ENCODE data around the gene IGF2BP2.
A peak's percentile ranks its signal among the peaks of the same experiment; 100 is the strongest.
"Not testable (repeated sequence)": the region's sequence is repeated elsewhere in the genome, so short reads cannot be mapped to it uniquely, and the experiment has no call there.

IGF2BP2 gene

DNA sequence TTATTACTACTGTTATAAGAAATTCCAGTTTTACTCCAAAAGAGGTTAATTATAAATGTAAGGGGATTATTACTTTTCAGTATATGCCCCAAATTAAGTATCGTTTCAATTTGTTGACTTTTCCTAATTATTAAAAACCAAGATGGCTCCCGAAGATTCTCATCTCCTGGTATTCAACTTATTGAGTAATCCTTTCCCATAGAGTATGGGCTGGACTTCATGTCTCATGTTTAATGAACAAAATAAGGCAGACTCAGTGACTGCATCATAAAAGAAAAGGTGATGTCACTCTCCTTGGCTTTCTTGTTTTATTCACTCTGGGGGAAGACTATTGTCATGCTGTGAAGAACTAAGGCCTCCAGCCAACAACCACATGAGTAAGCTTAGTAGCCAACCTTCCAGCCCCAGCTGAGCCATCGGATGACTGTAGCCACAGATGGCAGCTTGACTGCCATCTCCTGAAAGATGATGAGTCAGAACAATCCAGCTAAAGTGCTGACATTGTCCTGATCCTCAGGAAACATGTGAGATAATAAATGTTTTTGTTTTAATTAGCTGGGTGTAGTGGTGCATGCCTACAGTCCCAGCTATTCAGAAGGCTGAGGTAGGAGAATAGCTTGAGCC lies 17.3 kb downstream of the IGF2BP2 start:
- Histone ChIP-seq H3K14ac (ENCODE audit: low read length) (no peak overlapping the region), H3K18ac (ENCODE audit: low read length) (no peak overlapping the region), H3K4ac (ENCODE audit: low read depth, low read length) (peak overlapping the region; percentile 72), H2BK120ac (ENCODE audit: insufficient read depth, low read length, poor library complexity) (no peak overlapping the region), H3K9ac (ENCODE audit: low read length) (no peak overlapping the region), H3K79me2 (ENCODE audit: control insufficient read depth, insufficient read depth, low read length, poor library complexity) (peaks cover 14% of the 10 kb centered on the region), H3K4me3 (ENCODE audit: low read depth, low read length) (no peak overlapping the region), H3K4me1 (ENCODE audit: control insufficient read depth in 1 of 2, insufficient read depth in 2 of 2, low read length in 2 of 2) (peaks cover 2 to 4% of the 10 kb centered on the region in 2 experiments), H3K36me3 (ENCODE audit: control insufficient read depth in 1 of 2, insufficient read depth in 2 of 2, low read length in 2 of 2) (peaks cover 0 to 2% of the 10 kb centered on the region in 2 experiments), H3K79me1 (ENCODE audit: low read length) (no peaks in the 10 kb centered on the region), H2AK5ac (ENCODE audit: low read length) (no peak overlapping the region), H2BK12ac (ENCODE audit: low read length) (no peak overlapping the region), H2AFZ (ENCODE audit: insufficient read depth, low read length, poor library complexity) (no peak overlapping the region), H3K23ac (ENCODE audit: low read length) (no peak overlapping the region), H4K91ac (ENCODE audit: low read depth, low read length) (no peak overlapping the region), H4K12ac (ENCODE audit: low read depth, low read length) (no peak overlapping the region), H3K27ac (ENCODE audit: low read depth, low read length) (no peak overlapping the region), H3K4me2 (ENCODE audit: low read length) (no peak overlapping the region), H3K9me3 (ENCODE audit: insufficient read depth, low read depth, low read length) (peaks cover 3% of the 10 kb centered on the region), H3K27me3 (ENCODE audit: insufficient read depth, low read length) (no peaks in the 10 kb centered on the region), H4K8ac (ENCODE audit: low read depth, low read length) (no peak overlapping the region), H2BK5ac (ENCODE audit: low read depth, low read length, poor library complexity) (no peak overlapping the region)
- no CpG with 5 or more reads among the region's 3 CpGs for WGBS (ENCODE audit: extremely low coverage, insufficient coverage, insufficient read length)
- peak in 1 of 2 donors; percentile 35 for DNase-seq

DNA sequence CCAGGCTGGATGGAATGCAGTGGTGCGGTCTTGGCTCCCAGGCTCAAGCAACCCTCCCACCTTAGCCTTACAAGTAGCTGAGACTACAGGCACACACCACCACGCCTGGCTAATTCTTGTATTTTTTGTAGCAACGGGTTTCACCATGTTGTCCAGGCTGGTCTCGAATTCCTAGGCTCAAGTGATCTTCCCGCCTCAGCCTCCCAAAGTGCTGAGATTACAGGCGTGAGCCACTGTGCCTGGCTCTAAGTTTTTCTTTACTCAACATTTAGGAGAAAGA lies 26.1 kb downstream of the IGF2BP2 start:
- H3K4me2 ChIP-seq (ENCODE audit: low read length); H4K12ac ChIP-seq (ENCODE audit: low read depth, low read length); H3K9me3 ChIP-seq (ENCODE audit: insufficient read depth, low read depth, low read length); H4K91ac ChIP-seq (ENCODE audit: low read depth, low read length); H3K27ac ChIP-seq (ENCODE audit: low read depth, low read length); H3K27me3 ChIP-seq (ENCODE audit: insufficient read depth, low read length); H2BK5ac ChIP-seq (ENCODE audit: low read depth, low read length, poor library complexity); H3K23ac ChIP-seq (ENCODE audit: low read length); H2BK120ac ChIP-seq (ENCODE audit: insufficient read depth, low read length, poor library complexity); H2BK12ac ChIP-seq (ENCODE audit: low read length); H2AFZ ChIP-seq (ENCODE audit: insufficient read depth, low read length, poor library complexity); H4K8ac ChIP-seq (ENCODE audit: low read depth, low read length); H3K9ac ChIP-seq (ENCODE audit: low read length); H3K18ac ChIP-seq (ENCODE audit: low read length); H3K36me3 ChIP-seq (ENCODE audit: control insufficient read depth in 1 of 2, insufficient read depth in 2 of 2, low read length in 2 of 2); H2AK5ac ChIP-seq (ENCODE audit: low read length); H3K14ac ChIP-seq (ENCODE audit: low read length); H3K4me3 ChIP-seq (ENCODE audit: low read depth, low read length); H3K79me1 ChIP-seq (ENCODE audit: low read length): not testable (repeated sequence)
- peak in 1 of 2 donors; percentile 42 for DNase-seq
- H3K4me1 ChIP-seq (ENCODE audit: control insufficient read depth in 1 of 2, insufficient read depth in 2 of 2, low read length in 2 of 2), result peaks cover 15 to 21% of the 10 kb centered on the region in 2 experiments
- no CpG with 5 or more reads among the region's 6 CpGs for WGBS (ENCODE audit: extremely low coverage, insufficient coverage, insufficient read length)
- H3K4ac ChIP-seq (ENCODE audit: low read depth, low read length), result peak overlapping the region; percentile 3
- peaks cover 17% of the 10 kb centered on the region for H3K79me2 ChIP-seq (ENCODE audit: control insufficient read depth, insufficient read depth, low read length, poor library complexity)

- H3K4me2 ChIP-seq (ENCODE audit: low read length), result no peak overlapping the region
- no peak overlapping the region for H4K91ac ChIP-seq (ENCODE audit: low read depth, low read length)
These were observed 26.6 kb downstream of the IGF2BP2 start for GRCh38 chr3:185797993-185798830.

DNA sequence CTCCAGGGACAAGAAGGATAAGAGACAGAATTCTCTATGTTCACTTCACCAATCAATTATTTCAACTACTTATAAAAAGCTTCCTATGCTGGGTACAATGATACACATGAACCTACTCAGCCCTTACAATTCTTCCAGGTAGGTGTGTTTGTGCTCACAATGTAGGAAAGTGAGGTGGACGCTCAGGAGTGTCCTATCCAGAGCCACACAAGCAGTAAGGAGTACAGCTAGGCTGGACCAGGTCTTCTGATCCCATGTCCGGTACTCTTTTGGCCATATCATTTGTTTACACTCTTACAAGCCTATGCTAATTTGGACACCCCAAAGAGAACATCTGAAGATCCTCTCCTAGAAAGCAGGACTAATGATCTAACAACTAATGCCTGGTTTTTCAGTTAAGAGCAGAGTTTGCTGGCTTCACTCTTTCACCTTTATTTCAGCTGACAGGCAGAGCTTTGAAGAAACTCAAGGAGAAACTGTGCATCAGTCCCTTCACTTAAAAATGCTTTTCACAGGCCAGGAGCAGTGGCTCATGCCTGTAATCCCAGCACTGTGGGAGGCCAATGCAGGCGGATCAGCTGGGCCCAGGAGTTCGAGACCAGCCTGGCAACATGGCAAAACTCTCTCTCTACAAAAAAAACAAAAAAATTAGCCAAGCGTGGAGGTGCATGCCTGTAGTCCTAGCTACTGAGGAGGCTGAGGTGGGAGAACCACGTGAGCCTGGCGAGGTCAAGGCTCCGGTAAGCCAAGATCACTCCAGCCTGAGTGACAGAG lies 27.5 kb downstream of the IGF2BP2 start:
- no peak overlapping the region for H3K14ac ChIP-seq (ENCODE audit: low read length)
- H3K9me3 ChIP-seq (ENCODE audit: insufficient read depth, low read depth, low read length), result no peaks in the 10 kb centered on the region
- H3K27ac ChIP-seq (ENCODE audit: low read depth, low read length), result peak overlapping the region; percentile 38
- H4K8ac ChIP-seq (ENCODE audit: low read depth, low read length), result no peak overlapping the region
- H3K79me1 ChIP-seq (ENCODE audit: low read length), result no peaks in the 10 kb centered on the region
- peak overlapping the region; percentile 80 for H3K4ac ChIP-seq (ENCODE audit: low read depth, low read length)
- H3K4me2 ChIP-seq (ENCODE audit: low read length), result no peak overlapping the region
- no peak overlapping the region for H2AK5ac ChIP-seq (ENCODE audit: low read length)
- H2BK12ac ChIP-seq (ENCODE audit: low read length), result no peak overlapping the region
- H4K91ac ChIP-seq (ENCODE audit: low read depth, low read length), result no peak overlapping the region
- H3K9ac ChIP-seq (ENCODE audit: low read length), result no peak overlapping the region
- no peak overlapping the region for H3K23ac ChIP-seq (ENCODE audit: low read length)
- H2BK5ac ChIP-seq (ENCODE audit: low read depth, low read length, poor library complexity), result no peak overlapping the region
- no peak for DNase-seq
- H3K18ac ChIP-seq (ENCODE audit: low read length), result peak overlapping the region; percentile 38
- peaks cover 15 to 30% of the 10 kb centered on the region in 2 experiments for H3K4me1 ChIP-seq (ENCODE audit: control insufficient read depth in 1 of 2, insufficient read depth in 2 of 2, low read length in 2 of 2)
- no peak overlapping the region for H2BK120ac ChIP-seq (ENCODE audit: insufficient read depth, low read length, poor library complexity)
- no peak overlapping the region for H2AFZ ChIP-seq (ENCODE audit: insufficient read depth, low read length, poor library complexity)
- no peak overlapping the region for H4K12ac ChIP-seq (ENCODE audit: low read depth, low read length)
- WGBS (ENCODE audit: extremely low coverage, insufficient coverage, insufficient read length), result no CpG with 5 or more reads among the region's 8 CpGs
- H3K4me3 ChIP-seq (ENCODE audit: low read depth, low read length), result no peak overlapping the region
- peaks cover 21% of the 10 kb centered on the region for H3K79me2 ChIP-seq (ENCODE audit: control insufficient read depth, insufficient read depth, low read length, poor library complexity)
- H3K36me3 ChIP-seq (ENCODE audit: control insufficient read depth in 1 of 2, insufficient read depth in 2 of 2, low read length in 2 of 2), result no peaks in the 10 kb centered on the region
- no peaks in the 10 kb centered on the region for H3K27me3 ChIP-seq (ENCODE audit: insufficient read depth, low read length)

More at GRCh38 chr3:185797993-185798830, 26.6 kb downstream of the IGF2BP2 start:
- no peak overlapping the region for H2BK12ac ChIP-seq (ENCODE audit: low read length)
- no peak overlapping the region for H4K12ac ChIP-seq (ENCODE audit: low read depth, low read length)
- H4K8ac ChIP-seq (ENCODE audit: low read depth, low read length), result no peak overlapping the region
- H3K79me1 ChIP-seq (ENCODE audit: low read length), result no peaks in the 10 kb centered on the region
- no peak overlapping the region for H2BK120ac ChIP-seq (ENCODE audit: insufficient read depth, low read length, poor library complexity)
- H2BK5ac ChIP-seq (ENCODE audit: low read depth, low read length, poor library complexity), result no peak overlapping the region
- H3K27ac ChIP-seq (ENCODE audit: low read depth, low read length), result no peak overlapping the region
- H3K23ac ChIP-seq (ENCODE audit: low read length), result no peak overlapping the region
- H3K36me3 ChIP-seq (ENCODE audit: control insufficient read depth in 1 of 2, insufficient read depth in 2 of 2, low read length in 2 of 2), result no peaks in the 10 kb centered on the region
- H3K27me3 ChIP-seq (ENCODE audit: insufficient read depth, low read length), result no peaks in the 10 kb centered on the region
- no CpG with 5 or more reads among the region's 8 CpGs for WGBS (ENCODE audit: extremely low coverage, insufficient coverage, insufficient read length)
- peaks cover 18% of the 10 kb centered on the region for H3K79me2 ChIP-seq (ENCODE audit: control insufficient read depth, insufficient read depth, low read length, poor library complexity)
- H2AK5ac ChIP-seq (ENCODE audit: low read length), result no peak overlapping the region
- H3K4me1 ChIP-seq (ENCODE audit: control insufficient read depth in 1 of 2, insufficient read depth in 2 of 2, low read length in 2 of 2), result peaks cover 15 to 25% of the 10 kb centered on the region in 2 experiments
- DNase-seq, result no peak
- H2AFZ ChIP-seq (ENCODE audit: insufficient read depth, low read length, poor library complexity), result no peak overlapping the region
- H3K4ac ChIP-seq (ENCODE audit: low read depth, low read length), result peak overlapping the region; percentile 90
- no peaks in the 10 kb centered on the region for H3K9me3 ChIP-seq (ENCODE audit: insufficient read depth, low read depth, low read length)
- H3K4me3 ChIP-seq (ENCODE audit: low read depth, low read length), result no peak overlapping the region
- H3K14ac ChIP-seq (ENCODE audit: low read length), result no peak overlapping the region
- H3K9ac ChIP-seq (ENCODE audit: low read length), result no peak overlapping the region
- no peak overlapping the region for H3K18ac ChIP-seq (ENCODE audit: low read length)
